OCI-LY7 (cell line): ENCODE data around the gene COQ5. TPM values are rescaled to one million over a fixed set of nuclear protein-coding genes. Genes with fewer than 3 reads are reported as not detected.
A peak's percentile ranks its signal among the peaks of the same experiment; 100 is the strongest.
"Not testable (repeated sequence)": the region's sequence is repeated elsewhere in the genome, so short reads cannot be mapped to it uniquely, and the experiment has no call there.

Source experiments
- BruUV-seq: library from RNA; stranded (reverse); fragments of 400-500 nt; replicated peaks from 2 replicates; lab custom pipeline; 2021; lab: Mats Ljungman, UMichigan
- CTCF ChIA-PET: fragments of 300-600 bp; sonication (Branson Sonifier 250); formaldehyde crosslinking; loops from one replicate; lab custom pipeline; 2022; ENCODE audit warnings: antibody characterized with exemption; ENCODE audit not compliant: unreplicated experiment; lab: Charles Lee
- POLR2A ChIA-PET: fragments of 300-600 bp; sonication (Branson Sonifier 250); formaldehyde crosslinking; loops from one replicate; lab custom pipeline; 2022; ENCODE audit warnings: antibody characterized with exemption; lab: Charles Lee
- DNase-seq: peaks from one replicate; pipeline ENCODE4 v3.0.0-alpha.2; 2015; ENCODE audit warnings: low spot score
- H2AFZ ChIP-seq: fragments of 200-600 bp; sonication (generic), shearing (Covaris generic); 2 replicates; pipeline ENCODE4 v1.6.1; 2014; ENCODE audit warnings: mild to moderate bottlenecking, antibody characterized with exemption, low read length, moderate library complexity
- H3K27ac ChIP-seq: fragments of 200-600 bp; sonication (generic); 2 replicates; pipeline ENCODE4 v1.5.1; 2014; ENCODE audit warnings: mixed run types, low read depth, mild to moderate bottlenecking, moderate library complexity, low read length, inconsistent platforms; ENCODE audit not compliant: poor library complexity, severe bottlenecking
- H3K36me3 ChIP-seq: fragments of 200-600 bp; sonication (generic); 2 replicates; pipeline ENCODE4 v1.6.1; 2014; ENCODE audit warnings: mild to moderate bottlenecking, antibody characterized with exemption, low read length, moderate library complexity, mixed read lengths; ENCODE audit not compliant: insufficient read depth
- H3K4me1 ChIP-seq: fragments of 200-600 bp; sonication (generic); 2 replicates; pipeline ENCODE4 v1.5.1; 2014; ENCODE audit warnings: mild to moderate bottlenecking, low read length; ENCODE audit not compliant: insufficient read depth, poor library complexity, severe bottlenecking
- H3K4me2 ChIP-seq: fragments of 200-600 bp; sonication (generic); 2 replicates; pipeline ENCODE4 v1.6.1; 2014; ENCODE audit warnings: mild to moderate bottlenecking, low read length
- H3K4me3 ChIP-seq: fragments of 200-600 bp; sonication (generic); 2 replicates; pipeline ENCODE4 v1.5.1; 2014; ENCODE audit warnings: mild to moderate bottlenecking, low read depth, low read length; ENCODE audit not compliant: poor library complexity, severe bottlenecking
- H3K79me2 ChIP-seq: fragments of 200-600 bp; sonication (generic); 2 replicates; pipeline ENCODE4 v1.6.1; 2016; ENCODE audit warnings: low read depth, mild to moderate bottlenecking, low read length, moderate library complexity, mixed read lengths; ENCODE audit not compliant: insufficient read depth
- H3K9me2 ChIP-seq: fragments of 200-600 bp; sonication (generic); 2 replicates; pipeline ENCODE4 v1.6.1; 2016; ENCODE audit warnings: mild to moderate bottlenecking, low read length, mixed read lengths; ENCODE audit not compliant: insufficient read depth
- H3K9me3 ChIP-seq: fragments of 200-600 bp; sonication (generic); 2 replicates; pipeline ENCODE4 v1.6.1; 2014; ENCODE audit warnings: mild to moderate bottlenecking, mixed run types, low read length, mixed read lengths
- H4K20me1 ChIP-seq: fragments of 200-600 bp; sonication (generic); 2 replicates; pipeline ENCODE4 v1.6.1; 2014; ENCODE audit warnings: mild to moderate bottlenecking, antibody characterized with exemption, low read length, moderate library complexity, mixed read lengths; ENCODE audit not compliant: insufficient read depth
- EZH2phosphoT487 ChIP-seq: fragments of 200-600 bp; sonication (generic); IDR thresholded peaks from 2 replicates; pipeline ENCODE4 v1.6.1; 2018; ENCODE audit warnings: low read depth, borderline replicate concordance, mild to moderate bottlenecking, mixed run types, antibody characterized with exemption, low read length, moderate library complexity, mixed read lengths
- intact Hi-C: fragments of 100-400 bp; cut with micrococcal nuclease; formaldehyde crosslinking; loops from one replicate; pipeline ENCODE4 v1.10.0; 2022; ENCODE audit not compliant: unreplicated experiment
- total RNA-seq, 2 experiments: library from RNA; depleted of rRNA in 1 of 2; stranded (reverse); fragments of >200 nt in 1 of 2; shearing (Covaris generic) in 1 of 2; gene quantifications; 2 replicates each; pipeline ENCODE4 v1.2.3, GENCODE V29; 2014 to 2022
- TF ChIP-seq, protein P1 (sequence below): fragments of 200-600 bp; sonication (generic); conservative IDR thresholded peaks from 2 replicates; pipeline ENCODE4 v1.5.1; 2014; ENCODE audit warnings: mild to moderate bottlenecking, antibody characterized with exemption, low read length, moderate library complexity, mixed read lengths

The COQ5 gene
- total RNA-seq, 2 experiments from 2014 or later: 40.9 to 49.5 TPM

DNA sequence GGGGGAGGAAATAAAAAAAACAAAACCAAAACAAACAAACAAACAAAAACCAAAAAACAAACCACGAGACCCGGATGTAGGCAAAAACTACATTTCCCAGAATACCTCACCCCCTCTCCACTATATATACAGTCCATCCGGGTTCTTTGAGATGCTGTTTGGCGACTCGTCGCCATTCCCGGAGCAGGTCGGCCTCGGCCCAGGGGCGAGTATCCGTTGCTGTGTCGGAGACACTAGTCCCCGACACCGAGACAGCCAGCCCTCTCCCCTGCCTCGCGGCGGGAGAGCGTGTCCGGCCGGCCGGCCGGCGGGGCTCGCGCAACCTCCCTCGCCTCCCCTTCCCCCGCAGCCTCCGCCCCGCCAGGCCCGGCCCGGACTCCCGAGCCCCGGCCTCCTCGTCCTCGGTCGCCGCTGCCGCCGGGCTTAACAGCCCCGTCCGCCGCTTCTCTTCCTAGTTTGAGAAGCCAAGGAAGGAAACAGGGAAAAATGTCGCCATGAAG is 5.3 kb upstream of the COQ5 start, which contains the start of gene RNF10:
Gene RNF10, plus strand, starts transcription at position 154 of the 500 bp plus-strand sequence. CDS start 456 bp downstream, outside the sequence.
- H3K27ac ChIP-seq: peak within 1 kb of the TSS; percentile 65
- peaks cover 37% of the 10 kb centered on the region for H4K20me1 ChIP-seq
- H3K9me3 ChIP-seq: no peaks in the 10 kb centered on the region; the same call in 1 of the 2 replicates
- intact Hi-C loops: no loop called here
- H3K36me3 ChIP-seq: peaks cover 37% of the 10 kb centered on the region
- peaks cover 52% of the 10 kb centered on the region for H3K79me2 ChIP-seq
- peak within 1 kb of the TSS; percentile 70 for H2AFZ ChIP-seq
- no peaks in the 10 kb centered on the region for H3K9me2 ChIP-seq
- H3K4me1 ChIP-seq: peaks cover 63% of the 10 kb centered on the region
- BruUV-seq: no TSS peak
- ChIA-PET CTCF (no interaction called here), POLR2A (interaction anchor here (0.6 to 1.7 kb wide), 5 partner anchors 12 to 66 kb away, joined by 3 to 4 read pairs (median 3); partner anchors contain the start of gene POP5)
- H3K4me3 ChIP-seq: peak within 1 kb of the TSS; percentile 89
- H3K4me2 ChIP-seq: peak within 1 kb of the TSS; percentile 97
- TF ChIP-seq EZH2phosphoT487: no peak
- peak; percentile 92 for DNase-seq

DNA sequence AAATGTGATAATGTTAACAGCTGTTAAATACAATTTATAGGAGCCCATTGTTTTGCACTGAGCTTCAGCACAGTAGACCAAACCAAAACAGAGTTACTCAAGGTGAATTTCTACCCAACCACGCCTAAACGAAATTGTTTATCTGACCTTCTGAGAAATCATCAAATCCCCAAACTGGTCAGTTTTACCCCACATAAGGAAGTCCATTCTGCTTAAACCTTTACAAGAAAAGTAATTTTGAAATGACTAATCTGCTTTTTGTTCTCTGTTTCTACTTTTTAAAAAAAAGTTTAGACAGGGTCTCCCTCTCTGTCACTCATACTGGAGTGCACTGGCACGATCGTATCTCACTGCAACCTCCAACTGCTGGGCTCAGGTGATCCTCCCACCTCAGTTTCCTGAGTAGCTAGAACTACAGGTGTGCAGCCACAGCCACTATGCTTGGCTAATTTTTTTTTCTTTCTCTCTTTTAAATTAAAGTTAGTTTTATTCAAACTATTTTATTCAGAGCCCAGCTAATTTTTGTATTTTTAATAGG is 3.8 kb upstream of the COQ5 start:
- peaks cover 53% of the 10 kb centered on the region for H3K4me1 ChIP-seq
- H3K4me3 ChIP-seq: no peak overlapping the region
- intact Hi-C loops: no loop called here
- peak overlapping the region; percentile 78; the same call in 1 of the 2 replicates for H2AFZ ChIP-seq
- H3K9me2 ChIP-seq: no peaks in the 10 kb centered on the region
- DNase-seq: no peak
- H4K20me1 ChIP-seq: peaks cover 22% of the 10 kb centered on the region
- peak overlapping the region; percentile 18; the same call in 1 of the 2 replicates for H3K4me2 ChIP-seq
- no TSS peak for BruUV-seq
- peak overlapping the region; percentile 14 for H3K27ac ChIP-seq
- H3K36me3 ChIP-seq: peaks cover 22% of the 10 kb centered on the region
- CTCF ChIA-PET: no interaction called here
- H3K79me2 ChIP-seq: peaks cover 45% of the 10 kb centered on the region
- TF ChIP-seq, protein P1, sequence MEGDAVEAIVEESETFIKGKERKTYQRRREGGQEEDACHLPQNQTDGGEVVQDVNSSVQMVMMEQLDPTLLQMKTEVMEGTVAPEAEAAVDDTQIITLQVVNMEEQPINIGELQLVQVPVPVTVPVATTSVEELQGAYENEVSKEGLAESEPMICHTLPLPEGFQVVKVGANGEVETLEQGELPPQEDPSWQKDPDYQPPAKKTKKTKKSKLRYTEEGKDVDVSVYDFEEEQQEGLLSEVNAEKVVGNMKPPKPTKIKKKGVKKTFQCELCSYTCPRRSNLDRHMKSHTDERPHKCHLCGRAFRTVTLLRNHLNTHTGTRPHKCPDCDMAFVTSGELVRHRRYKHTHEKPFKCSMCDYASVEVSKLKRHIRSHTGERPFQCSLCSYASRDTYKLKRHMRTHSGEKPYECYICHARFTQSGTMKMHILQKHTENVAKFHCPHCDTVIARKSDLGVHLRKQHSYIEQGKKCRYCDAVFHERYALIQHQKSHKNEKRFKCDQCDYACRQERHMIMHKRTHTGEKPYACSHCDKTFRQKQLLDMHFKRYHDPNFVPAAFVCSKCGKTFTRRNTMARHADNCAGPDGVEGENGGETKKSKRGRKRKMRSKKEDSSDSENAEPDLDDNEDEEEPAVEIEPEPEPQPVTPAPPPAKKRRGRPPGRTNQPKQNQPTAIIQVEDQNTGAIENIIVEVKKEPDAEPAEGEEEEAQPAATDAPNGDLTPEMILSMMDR: no peak
- TF ChIP-seq EZH2phosphoT487: no peak
- no peaks in the 10 kb centered on the region; the same call in 1 of the 2 replicates for H3K9me3 ChIP-seq
- POLR2A ChIA-PET: interaction anchor here (0.6 to 1.0 kb wide), 2 partner anchors 57 to 181 kb away, joined by 3 to 4 read pairs; no protein-coding TSS in a partner anchor

DNA sequence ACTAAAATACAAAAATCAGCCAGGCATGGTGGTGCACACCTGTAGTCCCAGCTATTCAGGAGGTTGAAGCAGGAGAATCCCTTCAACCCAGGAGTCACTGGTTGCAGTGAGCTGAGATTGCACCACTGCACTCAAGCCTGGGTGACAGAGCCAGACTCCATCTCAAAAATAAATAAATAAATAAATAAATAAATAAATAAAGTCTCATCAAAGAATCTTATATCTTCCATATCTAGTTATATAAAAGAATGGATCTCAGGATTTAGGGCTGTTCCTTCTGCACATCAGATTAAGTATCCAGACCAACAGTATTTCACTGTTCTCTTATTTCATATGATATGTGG is 1.4 kb upstream of the COQ5 start:
- intact Hi-C loops, DNase-seq, H3K4me3 ChIP-seq, H4K20me1 ChIP-seq, H3K27ac ChIP-seq, H3K9me3 ChIP-seq, BruUV-seq, H3K9me2 ChIP-seq, H3K36me3 ChIP-seq, CTCF ChIA-PET: not testable (repeated sequence)
- H3K4me1 ChIP-seq: peaks cover 31% of the 10 kb centered on the region
- peak overlapping the region; percentile 68 for H3K4me2 ChIP-seq
- POLR2A ChIA-PET: interaction anchor here (0.9 kb wide), 1 partner anchor 14 kb away, joined by 3 read pairs; no protein-coding TSS in a partner anchor
- peak overlapping the region; percentile 94; the same call in 1 of the 2 replicates for H2AFZ ChIP-seq
- H3K79me2 ChIP-seq: peaks cover 21% of the 10 kb centered on the region
